Transverse colon (tissue), 4 donors: ENCODE data around the gene PMM1.

Experiments used
- CTCF ChIP-seq, 5 experiments: fragments of 200-600 bp in 3 of 5; fragments of 450-650 bp in 2 of 5; sonication (generic) in 3 of 5; IDR thresholded peaks; 1 replicate in 2 of 5; 2 replicates in 3 of 5; pipeline ENCODE4 v1.5.1; 2016 to 2017; ENCODE audit warnings: antibody characterized with exemption in 5 of 5, inconsistent platforms in 3 of 5, mild to moderate bottlenecking in 2 of 5, moderate library complexity in 1 of 5
- POLR2A ChIP-seq: fragments of 450-650 bp; IDR thresholded peaks from one replicate; pipeline ENCODE4 v1.6.1; 2016; ENCODE audit warnings: antibody characterized with exemption, mild to moderate bottlenecking, moderate library complexity
- POLR2AphosphoS5 ChIP-seq, 3 donors: sonication (generic); formaldehyde crosslinking; IDR thresholded peaks; one replicate each; pipeline ENCODE4 v1.6.1; 2016; ENCODE audit warnings: antibody characterized with exemption in 3 of 3

GRCh38 chr22:41620589-41621098 is 31.0 kb upstream of the PMM1 start, which contains the start of gene DESI1:
- TF ChIP-seq CTCF (IDR thresholded peaks at IDR 0.05) (peak in 1 of 5 experiments; percentile 10), POLR2A (peak; percentile 95), POLR2AphosphoS5 (IDR thresholded peaks at IDR 0.05) (peak; percentile 96 to 97 (median 97))
